ENCODE results near the gene WDFY1.
A peak's percentile ranks its signal among the peaks of the same experiment; 100 is the strongest.
"Not testable (repeated sequence)": the region's sequence is repeated elsewhere in the genome, so short reads cannot be mapped to it uniquely, and the experiment has no call there.

WDFY1 gene

DNA sequence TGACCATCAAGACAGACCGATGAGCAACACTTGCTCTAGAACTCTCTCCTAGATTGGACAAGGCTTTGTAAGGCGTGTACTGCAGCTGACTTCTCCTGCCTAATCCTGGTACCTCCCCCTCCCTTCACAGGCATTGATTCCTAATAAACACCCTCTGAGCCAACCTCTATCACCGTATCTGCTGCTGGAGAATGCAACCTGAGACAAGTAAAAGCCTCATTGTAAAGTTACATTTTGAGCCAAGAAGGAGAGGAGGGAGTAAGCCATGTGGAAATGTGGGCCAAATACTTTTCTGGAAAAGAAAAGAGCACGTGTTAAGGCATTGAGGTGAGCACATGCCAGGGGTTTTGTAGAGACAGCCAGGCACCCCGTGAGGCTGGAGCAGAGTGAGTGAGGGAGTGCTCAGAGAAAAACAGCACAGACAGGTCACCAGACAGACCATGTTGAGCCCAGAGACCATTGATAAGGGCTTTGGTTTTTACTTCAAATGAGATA is 2.6 kb upstream of the WDFY1 start:
- H3K4me3 ChIP-seq (ENCODE audit: low read length), result no peak overlapping the region
- no peak for DNase-seq (ENCODE audit: low read depth)
- TF ChIP-seq, protein P1, sequence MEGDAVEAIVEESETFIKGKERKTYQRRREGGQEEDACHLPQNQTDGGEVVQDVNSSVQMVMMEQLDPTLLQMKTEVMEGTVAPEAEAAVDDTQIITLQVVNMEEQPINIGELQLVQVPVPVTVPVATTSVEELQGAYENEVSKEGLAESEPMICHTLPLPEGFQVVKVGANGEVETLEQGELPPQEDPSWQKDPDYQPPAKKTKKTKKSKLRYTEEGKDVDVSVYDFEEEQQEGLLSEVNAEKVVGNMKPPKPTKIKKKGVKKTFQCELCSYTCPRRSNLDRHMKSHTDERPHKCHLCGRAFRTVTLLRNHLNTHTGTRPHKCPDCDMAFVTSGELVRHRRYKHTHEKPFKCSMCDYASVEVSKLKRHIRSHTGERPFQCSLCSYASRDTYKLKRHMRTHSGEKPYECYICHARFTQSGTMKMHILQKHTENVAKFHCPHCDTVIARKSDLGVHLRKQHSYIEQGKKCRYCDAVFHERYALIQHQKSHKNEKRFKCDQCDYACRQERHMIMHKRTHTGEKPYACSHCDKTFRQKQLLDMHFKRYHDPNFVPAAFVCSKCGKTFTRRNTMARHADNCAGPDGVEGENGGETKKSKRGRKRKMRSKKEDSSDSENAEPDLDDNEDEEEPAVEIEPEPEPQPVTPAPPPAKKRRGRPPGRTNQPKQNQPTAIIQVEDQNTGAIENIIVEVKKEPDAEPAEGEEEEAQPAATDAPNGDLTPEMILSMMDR (conservative IDR thresholded peaks at IDR 0.05; ENCODE audit: low read depth, low read length), result no peak

GRCh38 chr2:223945755-223946154 is 620 bp upstream of the WDFY1 start:
- no peak overlapping the region for H3K4me3 ChIP-seq (ENCODE audit: low read length)
- no peak for DNase-seq (ENCODE audit: low read depth)
- TF ChIP-seq, protein P1 (conservative IDR thresholded peaks at IDR 0.05; ENCODE audit: low read depth, low read length), result no peak

GRCh38 chr2:223944166-223944702 is 901 bp downstream of the WDFY1 start:
- TF ChIP-seq, protein P1 (conservative IDR thresholded peaks at IDR 0.05; ENCODE audit: low read depth, low read length), result no peak
- no peak for DNase-seq (ENCODE audit: low read depth)
- H3K4me3 ChIP-seq (ENCODE audit: low read length), result peak overlapping the region; percentile 89

DNA sequence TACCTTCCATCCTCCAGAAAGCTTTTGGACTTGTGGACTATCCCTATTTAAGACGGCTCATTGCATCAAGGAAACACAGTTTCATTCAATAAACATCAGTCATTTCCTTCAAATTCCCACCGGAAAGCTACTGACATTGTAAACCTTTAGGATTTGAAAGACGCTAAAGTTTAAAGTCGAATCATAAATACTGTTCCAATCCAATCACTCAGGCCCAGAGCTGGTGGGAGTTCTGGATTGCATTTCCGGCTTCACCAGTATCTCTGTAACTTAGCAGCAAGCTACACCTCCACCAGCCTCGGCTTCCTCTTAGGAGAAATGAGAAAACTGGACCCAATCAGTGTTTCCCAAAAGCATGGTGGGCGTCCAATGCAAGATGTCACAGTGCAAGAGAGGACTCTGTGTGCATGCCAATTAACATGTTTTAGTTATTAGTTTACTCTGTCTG is 1.6 kb downstream of the WDFY1 start:
- peak overlapping the region; percentile 89 for H3K4me3 ChIP-seq (ENCODE audit: low read length)
- DNase-seq (ENCODE audit: low read depth), result no peak
- TF ChIP-seq, protein P1 (conservative IDR thresholded peaks at IDR 0.05; ENCODE audit: low read depth, low read length), result no peak

DNA sequence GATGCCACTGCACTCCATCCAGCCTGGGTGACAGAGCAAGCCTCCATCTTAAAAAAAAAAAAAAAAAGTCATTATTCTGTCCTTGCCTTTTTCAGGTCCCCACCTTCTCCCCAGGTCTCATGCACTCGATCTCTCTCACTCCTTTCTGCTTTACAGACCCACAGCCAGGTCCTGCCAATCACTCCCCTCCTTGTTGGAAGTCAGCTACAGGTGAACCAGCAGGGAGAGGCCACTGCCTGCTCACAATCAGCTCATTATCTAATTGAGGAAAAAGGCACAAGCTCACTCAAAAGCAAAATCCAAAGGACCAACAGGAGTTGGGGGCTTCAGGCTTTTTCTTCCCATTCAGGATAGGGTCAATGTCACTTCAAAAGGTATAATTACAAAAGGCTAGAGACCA is 2.0 kb downstream of the WDFY1 start:
- peak overlapping the region; percentile 89 for H3K4me3 ChIP-seq (ENCODE audit: low read length)

DNA sequence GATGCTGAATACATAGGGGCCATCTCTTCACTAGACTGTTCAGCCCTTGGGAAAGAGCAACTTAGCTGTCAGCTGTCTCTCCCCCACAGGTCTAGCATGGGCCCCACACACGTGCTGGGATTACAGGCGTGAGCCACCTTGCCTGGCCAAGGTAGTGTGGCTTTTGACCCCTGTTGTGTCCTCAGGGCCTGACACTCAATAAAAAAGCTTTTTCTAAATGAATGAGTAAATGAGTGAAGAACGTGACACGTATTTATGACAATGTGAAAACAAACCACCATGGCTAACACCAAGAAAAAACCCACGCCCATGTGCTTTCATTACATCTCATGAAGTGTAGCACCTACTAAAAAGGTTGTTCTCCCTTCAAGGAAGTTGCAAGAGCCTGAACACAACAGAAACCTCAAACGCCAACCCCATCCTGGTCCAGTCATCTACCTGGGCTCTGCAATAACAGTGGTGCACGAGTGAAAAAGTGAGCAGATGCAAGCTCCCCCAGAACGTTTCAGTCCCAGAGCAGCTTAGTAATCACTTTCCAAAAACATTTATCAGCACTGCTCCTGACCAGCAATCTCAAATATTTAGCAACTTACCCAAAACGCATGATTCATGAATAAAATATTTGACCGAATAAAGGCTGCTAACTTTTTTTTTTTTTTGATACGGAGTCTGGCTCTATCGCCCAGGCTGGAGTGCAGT is 3.4 kb downstream of the WDFY1 start:
- TF ChIP-seq, protein P1 (conservative IDR thresholded peaks at IDR 0.05; ENCODE audit: low read depth, low read length), result no peak
- H3K4me3 ChIP-seq (ENCODE audit: low read length), result peak overlapping the region; percentile 5
- no peak for DNase-seq (ENCODE audit: low read depth)

More for the DNA sequence above, 2.0 kb downstream of the WDFY1 start:
- TF ChIP-seq, protein P1 (conservative IDR thresholded peaks at IDR 0.05; ENCODE audit: low read depth, low read length), result no peak
- DNase-seq (ENCODE audit: low read depth), result no peak

- DNase-seq (ENCODE audit: low read depth); H3K4me3 ChIP-seq (ENCODE audit: low read length): not testable (repeated sequence)
These were observed 5.7 kb downstream of the WDFY1 start for GRCh38 chr2:223939438-223939837.
